Choroid plexus epithelial cell (primary cell): ENCODE measurements around the gene CRX.

Experiments
- DNase-seq: peaks from one replicate; pipeline ENCODE4 v3.0.0-alpha.2; 2010; ENCODE audit warnings: low read depth
- H3K4me3 ChIP-seq: 2 replicates; pipeline ENCODE4 v1.5.1; 2011; ENCODE audit warnings: low read depth, mild to moderate bottlenecking, control low read depth, low read length, moderate library complexity
- CTCF ChIP-seq: conservative IDR thresholded peaks from 2 replicates; pipeline ENCODE4 v1.5.1; 2011; ENCODE audit warnings: low read depth, mild to moderate bottlenecking, control low read depth, inconsistent platforms, low read length, moderate library complexity

Gene CRX

DNA sequence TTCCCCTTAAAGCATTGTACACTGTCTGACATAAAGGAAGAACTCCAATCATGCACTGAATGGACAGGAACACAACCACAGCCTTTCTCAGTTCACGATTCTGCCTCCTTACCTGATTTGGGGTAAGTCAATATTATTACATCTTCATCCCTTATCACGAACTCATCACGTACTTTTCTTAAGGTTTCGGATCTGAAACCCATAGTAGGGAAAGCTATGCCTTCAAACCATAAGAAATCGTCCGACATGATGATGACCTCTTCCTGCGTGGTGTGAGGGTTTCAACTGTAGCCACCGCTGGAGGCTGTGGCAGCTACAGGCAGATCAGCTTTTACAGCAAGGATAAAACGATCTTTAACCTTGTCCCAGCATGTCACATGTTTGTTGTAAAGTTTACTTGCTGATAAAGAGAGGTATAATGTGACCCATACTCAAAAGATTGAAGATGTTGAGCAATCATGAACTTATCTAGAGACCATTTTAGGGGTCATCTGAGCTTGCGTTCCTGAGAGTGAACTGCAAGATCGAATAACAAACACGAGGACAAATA, 64.3 kb downstream of the CRX start, which contains the start of gene SULT2A1:
SULT2A1 (minus strand) TSS at position 306 of the 550 bp plus-strand sequence; CDS start at position 248, 58 bp downstream.
- TF ChIP-seq CTCF: no peak
- H3K4me3 ChIP-seq: no peak within 1 kb of the TSS
- peak; percentile 0 for DNase-seq

GRCh38 chr19:47890865-47891621, 69.3 kb downstream of the CRX start:
- no peak for DNase-seq
- H3K4me3 ChIP-seq: no peak overlapping the region
- no peak for TF ChIP-seq CTCF

- no peak for DNase-seq
- H3K4me3 ChIP-seq: no peak overlapping the region
- no peak for TF ChIP-seq CTCF
Measured at GRCh38 chr19:47891622-47891922, 69.8 kb downstream of the CRX start.

DNA sequence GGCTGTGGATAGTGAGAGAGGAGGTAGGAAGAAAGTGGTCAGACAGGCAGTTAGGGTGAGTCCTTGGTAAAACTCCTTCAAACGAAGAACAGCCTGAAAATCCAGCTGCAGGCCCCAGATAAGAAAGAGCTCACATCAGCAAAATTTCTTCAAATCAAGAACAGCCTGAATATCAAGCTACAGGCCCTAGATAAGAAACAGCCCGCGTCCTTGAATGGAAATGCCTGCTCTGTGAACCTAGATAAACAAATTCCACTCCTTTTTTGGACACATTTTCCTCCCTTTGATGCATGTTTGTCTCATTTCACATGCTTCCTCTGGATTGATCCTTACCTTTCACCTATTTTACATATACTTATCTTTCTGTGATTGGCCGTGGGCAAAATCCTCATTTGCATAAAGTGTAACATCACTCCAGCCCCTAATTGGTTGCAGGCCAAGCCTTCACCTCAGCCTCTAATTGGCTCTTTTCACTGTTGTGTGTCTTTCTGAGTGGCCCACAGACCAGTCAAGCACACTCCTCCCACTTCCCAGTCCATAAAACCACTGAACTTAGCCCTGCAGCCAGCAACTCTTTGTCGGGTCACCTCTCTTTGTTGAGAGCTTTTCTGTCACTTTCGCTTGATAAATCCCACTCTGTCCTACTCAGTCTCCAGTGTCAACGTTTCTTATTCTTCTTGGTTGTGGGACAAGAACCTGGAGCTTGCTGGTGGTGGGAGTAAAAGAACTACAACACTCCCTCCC, 70.4 kb downstream of the CRX start:
- H3K4me3 ChIP-seq: no peak overlapping the region
- DNase-seq: peak; percentile 43
- TF ChIP-seq CTCF: no peak
